Activated naive CD8-positive, alpha-beta T cell treated with anti-CD3 and anti-CD28 coated beads for 36 hours (primary cell): ENCODE results near the gene ARGLU1. TPM values are rescaled to one million over a fixed set of nuclear protein-coding genes. Genes with fewer than 3 reads are reported as not detected.
"Not testable (repeated sequence)": the region's sequence is repeated elsewhere in the genome, so short reads cannot be mapped to it uniquely, and the experiment has no call there.

ENCODE experiments used
- DNase-seq: peaks from one replicate; pipeline ENCODE4 v3.0.0; 2021
- H3K27ac Mint-ChIP-seq: one replicate; pipeline ENCODE4 v1.8.0; 2022; ENCODE audit warnings: mild to moderate bottlenecking, moderate library complexity, mixed read lengths
- H3K27me3 Mint-ChIP-seq: one replicate; pipeline ENCODE4 v1.8.0; 2022; ENCODE audit warnings: mild to moderate bottlenecking, mixed read lengths
- H3K36me3 Mint-ChIP-seq: one replicate; pipeline ENCODE4 v1.8.0; 2021; ENCODE audit warnings: mild to moderate bottlenecking, mixed read lengths
- H3K4me1 Mint-ChIP-seq: one replicate; pipeline ENCODE4 v1.8.0; 2021; ENCODE audit warnings: mixed read lengths
- H3K4me3 Mint-ChIP-seq: one replicate; pipeline ENCODE4 v1.8.0; 2022; ENCODE audit warnings: mild to moderate bottlenecking, moderate library complexity, mixed read lengths
- H3K9me3 Mint-ChIP-seq: one replicate; pipeline ENCODE4 v1.8.0; 2022; ENCODE audit warnings: mixed read lengths
- total RNA-seq, 2 experiments: library from RNA; stranded (reverse); gene quantifications; one replicate each; pipeline ENCODE4 v1.2.3, GENCODE V29; 2021

Gene ARGLU1
- 10 to 100 TPM; 65.3 to 72.7 TPM for total RNA-seq

GRCh38 chr13:106567474-106568298, at the start of gene ARGLU1:
TSS of gene ARGLU1 (minus strand) at chr13:106568137. CDS start at chr13:106567919, 218 bp downstream.
- peak; percentile 95 for DNase-seq
- Mint-ChIP-seq H3K4me1 (peaks cover 38% of the 10 kb centered on the region), H3K4me3 (peak within 1 kb of the TSS; percentile 92)

GRCh38 chr13:106617561-106617960, 49.6 kb upstream of the ARGLU1 start:
- Mint-ChIP-seq H3K36me3 (no peaks in the 10 kb centered on the region), H3K27me3 (peaks cover 15% of the 10 kb centered on the region), H3K27ac (no peak overlapping the region), H3K4me3 (no peak overlapping the region), H3K4me1 (no peaks in the 10 kb centered on the region), H3K9me3 (no peaks in the 10 kb centered on the region)
- DNase-seq, result no peak

More at GRCh38 chr13:106567474-106568298, at the start of gene ARGLU1:
- Mint-ChIP-seq H3K9me3 (no peaks in the 10 kb centered on the region), H3K36me3 (peaks cover 39% of the 10 kb centered on the region), H3K27ac (peak within 1 kb of the TSS; percentile 96), H3K27me3 (no peaks in the 10 kb centered on the region)

- no peak overlapping the region for H3K27ac Mint-ChIP-seq
Observed at GRCh38 chr13:106616729-106617128, 48.8 kb upstream of the ARGLU1 start.

DNA sequence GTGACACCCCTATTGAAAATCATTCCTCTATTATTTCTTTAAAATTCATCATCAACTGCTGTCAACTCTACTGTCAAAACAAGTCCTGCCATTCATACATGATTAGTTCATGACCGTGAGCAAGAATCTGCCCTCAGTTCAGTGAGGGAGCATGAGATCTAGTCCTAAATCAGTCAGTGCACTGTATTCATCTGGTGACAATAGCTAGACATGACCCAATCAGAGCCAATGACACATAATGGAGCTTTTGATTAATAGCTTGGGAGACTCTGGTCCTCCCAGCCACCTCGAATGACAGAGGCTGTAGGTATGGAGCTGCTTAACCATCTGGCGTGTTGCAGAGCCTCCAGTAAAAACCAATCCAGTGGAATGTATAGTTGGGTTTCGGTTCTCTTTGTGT, 46.9 kb upstream of the ARGLU1 start:
- H3K27ac Mint-ChIP-seq, result no peak overlapping the region
- no peak for DNase-seq
- H3K4me1 Mint-ChIP-seq, result no peaks in the 10 kb centered on the region

More at GRCh38 chr13:106616729-106617128, 48.8 kb upstream of the ARGLU1 start:
- no peak overlapping the region for H3K4me3 Mint-ChIP-seq
- H3K36me3 Mint-ChIP-seq, result no peaks in the 10 kb centered on the region
- no peak for DNase-seq
- H3K4me1 Mint-ChIP-seq, result no peaks in the 10 kb centered on the region
- no peaks in the 10 kb centered on the region for H3K9me3 Mint-ChIP-seq
- H3K27me3 Mint-ChIP-seq, result peaks cover 15% of the 10 kb centered on the region

GRCh38 chr13:106612688-106613087, 44.8 kb upstream of the ARGLU1 start:
- H3K27me3 Mint-ChIP-seq, result peaks cover 10% of the 10 kb centered on the region
- H3K36me3 Mint-ChIP-seq, result no peaks in the 10 kb centered on the region
- no peak overlapping the region for H3K4me3 Mint-ChIP-seq
- no peak for DNase-seq
- no peak overlapping the region for H3K27ac Mint-ChIP-seq
- H3K9me3 Mint-ChIP-seq, result no peaks in the 10 kb centered on the region
- no peaks in the 10 kb centered on the region for H3K4me1 Mint-ChIP-seq

More for the DNA sequence above, 46.9 kb upstream of the ARGLU1 start:
- Mint-ChIP-seq H3K36me3 (no peaks in the 10 kb centered on the region), H3K9me3 (no peaks in the 10 kb centered on the region), H3K27me3 (peaks cover 3% of the 10 kb centered on the region), H3K4me3 (no peak overlapping the region)

DNA sequence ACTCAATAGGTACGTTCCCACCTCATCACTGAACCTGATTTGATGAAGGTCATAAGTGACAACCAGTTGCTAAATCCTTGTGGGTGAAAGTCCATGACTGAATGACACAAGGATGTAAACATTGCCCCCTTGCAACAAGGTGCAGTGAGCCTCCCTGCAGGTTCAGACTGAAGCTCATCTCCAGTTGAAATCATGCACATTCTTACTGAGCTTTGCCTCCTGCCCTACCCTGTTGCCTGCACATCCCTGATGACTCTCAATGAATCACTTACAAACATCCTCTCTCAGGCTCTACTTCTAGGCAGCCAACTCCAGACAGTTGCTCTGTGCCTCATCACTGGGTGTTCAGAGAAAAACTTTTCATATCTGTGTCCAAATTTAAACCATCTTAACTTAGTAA, 42.5 kb upstream of the ARGLU1 start:
- peaks cover 18% of the 10 kb centered on the region for H3K27me3 Mint-ChIP-seq
- no peak for DNase-seq
- no peaks in the 10 kb centered on the region for H3K4me1 Mint-ChIP-seq
- H3K27ac Mint-ChIP-seq, result no peak overlapping the region
- H3K4me3 Mint-ChIP-seq, result no peak overlapping the region
- H3K9me3 Mint-ChIP-seq, result no peaks in the 10 kb centered on the region
- no peaks in the 10 kb centered on the region for H3K36me3 Mint-ChIP-seq

DNA sequence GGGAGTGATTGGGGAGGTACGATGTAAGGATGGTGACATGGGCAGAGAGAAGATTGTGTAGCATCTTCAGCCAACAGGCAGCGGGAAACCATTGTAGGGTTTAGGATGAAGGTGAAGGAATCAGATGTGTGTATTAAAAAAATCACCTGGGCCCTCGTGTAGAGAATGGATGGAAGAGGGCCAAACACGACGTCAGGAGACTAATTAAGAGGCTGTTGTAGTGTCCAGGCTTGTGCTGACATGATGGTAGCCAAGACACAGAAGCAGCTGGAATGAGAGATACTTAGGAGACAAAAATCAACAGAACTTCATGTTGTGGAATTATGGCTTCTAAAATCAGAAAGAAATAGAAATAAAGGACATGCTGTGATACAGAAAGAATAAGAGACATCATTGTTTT, 41.2 kb upstream of the ARGLU1 start:
- no peaks in the 10 kb centered on the region for H3K36me3 Mint-ChIP-seq
- H3K27me3 Mint-ChIP-seq, result peaks cover 19% of the 10 kb centered on the region
- no peaks in the 10 kb centered on the region for H3K9me3 Mint-ChIP-seq
- H3K27ac Mint-ChIP-seq, result no peak overlapping the region
- no peak for DNase-seq
- H3K4me1 Mint-ChIP-seq, result no peaks in the 10 kb centered on the region
- no peak overlapping the region for H3K4me3 Mint-ChIP-seq

DNA sequence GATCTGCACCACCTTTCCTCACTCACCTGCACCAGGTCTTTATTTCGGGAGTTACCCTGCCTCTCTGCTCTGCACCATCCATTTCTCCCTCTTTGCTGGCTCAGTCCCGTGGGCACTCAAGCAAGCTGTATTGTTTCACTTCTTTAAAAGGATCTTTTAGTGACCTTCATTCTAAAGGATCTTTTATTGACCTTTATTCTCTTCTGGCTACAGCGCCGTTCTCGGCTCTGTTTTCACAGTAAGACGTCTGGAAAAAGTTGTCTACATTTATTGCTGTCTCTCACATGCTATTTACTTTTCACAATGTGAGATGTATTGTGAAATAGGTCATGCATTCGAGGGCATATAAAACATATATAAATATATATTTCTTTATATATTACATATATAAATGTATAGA, 35.6 kb upstream of the ARGLU1 start:
- Mint-ChIP-seq H3K36me3 (no peaks in the 10 kb centered on the region), H3K27me3 (peaks cover 15% of the 10 kb centered on the region), H3K9me3 (no peaks in the 10 kb centered on the region), H3K4me3 (no peak overlapping the region), H3K27ac (no peak overlapping the region), H3K4me1 (peaks cover 13% of the 10 kb centered on the region)
- no peak for DNase-seq

DNA sequence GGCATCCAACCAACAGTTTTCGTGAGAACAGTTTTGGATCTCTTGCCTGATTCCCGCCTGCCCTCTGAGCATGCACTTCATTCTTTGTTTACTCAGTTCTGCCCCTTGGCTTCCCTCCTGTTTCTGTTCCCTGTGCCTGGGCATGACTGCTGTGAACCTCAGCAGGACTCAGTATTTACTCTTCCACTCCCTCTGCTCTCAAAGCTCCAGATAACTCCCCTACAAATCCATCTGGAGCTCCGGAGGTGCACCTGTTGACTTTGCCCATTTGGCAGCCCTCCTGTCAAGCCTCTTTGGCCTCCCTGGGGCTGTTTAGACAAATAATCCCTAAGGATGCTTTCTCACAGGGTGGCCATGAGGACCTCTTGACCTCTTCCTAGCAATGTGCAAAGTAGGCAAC, 34.2 kb upstream of the ARGLU1 start:
- H3K4me3 Mint-ChIP-seq, result no peak overlapping the region
- DNase-seq, result no peak
- peaks cover 19% of the 10 kb centered on the region for H3K27me3 Mint-ChIP-seq
- no peak overlapping the region for H3K27ac Mint-ChIP-seq
- H3K4me1 Mint-ChIP-seq, result peaks cover 13% of the 10 kb centered on the region
- H3K9me3 Mint-ChIP-seq, result no peaks in the 10 kb centered on the region
- H3K36me3 Mint-ChIP-seq, result no peaks in the 10 kb centered on the region

- Mint-ChIP-seq H3K4me1 (peaks cover 13% of the 10 kb centered on the region), H3K36me3 (no peaks in the 10 kb centered on the region), H3K27me3 (peaks cover 19% of the 10 kb centered on the region), H3K9me3 (no peaks in the 10 kb centered on the region), H3K4me3 (no peak overlapping the region), H3K27ac (no peak overlapping the region)
- no peak for DNase-seq
Observed at GRCh38 chr13:106601489-106601888, 33.6 kb upstream of the ARGLU1 start.

- Mint-ChIP-seq H3K4me1 (peaks cover 13% of the 10 kb centered on the region), H3K27me3 (peaks cover 15% of the 10 kb centered on the region)
- H3K36me3 Mint-ChIP-seq, H3K27ac Mint-ChIP-seq, H3K4me3 Mint-ChIP-seq, H3K9me3 Mint-ChIP-seq, DNase-seq: not testable (repeated sequence)
Observed at GRCh38 chr13:106600798-106601135, 32.8 kb upstream of the ARGLU1 start.

DNA sequence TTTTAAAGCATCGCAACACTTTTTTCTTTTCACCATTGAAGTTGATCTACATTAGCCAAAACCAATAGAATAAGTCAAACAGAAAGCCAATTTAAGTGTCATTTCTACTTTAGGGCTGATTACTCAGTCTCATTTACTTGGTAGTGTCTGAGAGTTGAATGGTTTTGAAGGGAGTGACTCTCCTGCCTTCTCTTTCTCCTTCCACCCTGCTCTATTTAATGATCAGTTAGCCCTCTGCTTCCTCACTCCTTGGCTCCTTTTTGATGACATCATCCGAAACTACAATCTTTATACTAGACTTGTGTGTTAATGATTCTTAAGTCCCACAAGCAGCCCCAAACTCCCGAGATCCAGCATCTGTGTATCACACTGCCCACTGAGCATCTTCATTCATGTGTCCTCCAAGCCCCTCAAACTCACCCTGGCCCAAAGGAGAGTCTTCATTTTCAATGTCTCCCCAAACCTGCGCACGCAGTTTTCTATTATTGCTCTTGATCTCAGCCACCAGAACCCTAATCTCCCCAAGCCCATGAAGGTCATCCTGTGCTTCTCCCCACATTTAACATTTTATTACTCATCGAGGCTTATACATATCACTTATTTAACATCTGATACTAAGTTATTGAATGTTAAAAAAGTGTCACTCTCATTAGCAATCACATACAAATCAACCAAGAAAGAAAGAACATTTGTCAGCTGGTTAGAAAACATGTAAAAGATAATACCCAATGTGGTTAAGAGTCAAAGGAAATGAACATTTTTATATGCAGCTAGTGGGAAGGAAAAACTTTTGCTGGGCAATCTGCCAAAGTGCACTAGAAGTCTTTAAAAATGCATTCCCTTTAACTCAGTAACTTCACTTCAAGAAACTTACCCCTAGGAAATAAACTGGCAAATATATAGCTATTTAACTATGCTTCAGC, 32.2 kb upstream of the ARGLU1 start:
- no peaks in the 10 kb centered on the region for H3K36me3 Mint-ChIP-seq
- H3K4me1 Mint-ChIP-seq, result peaks cover 13% of the 10 kb centered on the region
- peaks cover 15% of the 10 kb centered on the region for H3K27me3 Mint-ChIP-seq
- no peak for DNase-seq
- no peaks in the 10 kb centered on the region for H3K9me3 Mint-ChIP-seq
- H3K27ac Mint-ChIP-seq, result peak overlapping the region; percentile 30
- no peak overlapping the region for H3K4me3 Mint-ChIP-seq

DNA sequence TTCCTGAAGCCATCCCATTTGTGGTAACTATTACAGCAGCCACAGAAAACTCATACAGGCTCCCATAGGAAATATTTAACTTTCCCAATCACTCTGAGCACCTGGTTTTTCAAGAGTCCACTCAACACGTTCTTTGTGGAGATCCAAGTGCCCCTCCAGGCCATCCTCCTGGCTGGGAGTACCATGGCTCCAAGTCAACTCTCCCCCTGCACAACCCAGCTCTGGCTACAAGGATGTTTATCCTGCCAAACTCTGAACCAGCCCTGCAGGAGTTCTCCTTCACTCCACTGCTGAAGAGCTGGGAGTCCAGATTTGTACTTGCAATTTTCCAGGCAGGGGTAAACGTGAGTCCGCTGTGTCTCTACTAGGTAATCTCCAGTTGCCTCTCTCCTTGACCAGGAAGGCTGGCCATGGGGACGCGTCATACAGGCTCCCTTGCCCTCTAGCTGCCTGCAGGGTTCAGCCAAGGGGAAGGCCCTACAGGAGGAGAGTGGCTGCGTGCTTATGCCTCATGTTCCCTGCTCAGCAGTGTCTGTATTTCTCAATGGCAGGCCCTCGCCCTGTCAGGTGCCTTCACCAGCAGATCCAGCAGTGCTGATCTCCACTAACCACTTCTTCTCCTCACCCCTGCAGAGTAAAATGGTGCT, 29.9 kb upstream of the ARGLU1 start:
- H3K4me1 Mint-ChIP-seq, result peaks cover 13% of the 10 kb centered on the region
- no peaks in the 10 kb centered on the region for H3K9me3 Mint-ChIP-seq
- DNase-seq, result no peak
- H3K27ac Mint-ChIP-seq, result no peak overlapping the region
- no peaks in the 10 kb centered on the region for H3K36me3 Mint-ChIP-seq
- peaks cover 14% of the 10 kb centered on the region for H3K27me3 Mint-ChIP-seq
- H3K4me3 Mint-ChIP-seq, result no peak overlapping the region

DNA sequence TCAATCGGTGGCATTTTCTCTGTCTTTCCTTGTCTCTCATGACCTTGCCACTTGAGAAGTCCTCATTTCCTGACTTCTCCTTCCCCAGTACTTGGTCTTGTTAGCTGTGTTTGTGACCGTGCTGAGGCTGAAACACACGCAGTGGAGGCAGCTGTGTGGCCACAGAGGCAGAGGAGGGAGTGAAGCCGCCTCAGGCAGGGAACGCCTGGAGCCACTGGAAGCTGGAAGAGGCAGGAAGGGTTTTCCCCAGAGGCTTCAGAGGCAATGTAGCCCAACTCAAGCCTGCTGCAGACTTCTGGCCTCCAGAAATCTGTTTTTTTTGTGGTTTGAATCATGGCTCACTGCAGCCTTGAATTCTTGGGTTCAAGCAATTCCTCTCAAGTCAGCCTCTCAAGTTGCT, 29.2 kb upstream of the ARGLU1 start:
- peaks cover 18% of the 10 kb centered on the region for H3K27me3 Mint-ChIP-seq
- no peak overlapping the region for H3K4me3 Mint-ChIP-seq
- H3K36me3 Mint-ChIP-seq, result no peaks in the 10 kb centered on the region
- H3K27ac Mint-ChIP-seq, result no peak overlapping the region
- peaks cover 13% of the 10 kb centered on the region for H3K4me1 Mint-ChIP-seq
- no peaks in the 10 kb centered on the region for H3K9me3 Mint-ChIP-seq
- DNase-seq, result no peak
